ENCODE data around the gene MMP15. TPM values are rescaled to one million over a fixed set of nuclear protein-coding genes. Genes with fewer than 3 reads are reported as not detected.
"Not testable (repeated sequence)": the region's sequence is repeated elsewhere in the genome, so short reads cannot be mapped to it uniquely, and the experiment has no call there.

The MMP15 gene
- total RNA-seq, 5 donors from 2014 or later (not counting 1 experiment from before 2014, with no cell fraction given): 0.30 to 1.3 (median 0.85) TPM

DNA sequence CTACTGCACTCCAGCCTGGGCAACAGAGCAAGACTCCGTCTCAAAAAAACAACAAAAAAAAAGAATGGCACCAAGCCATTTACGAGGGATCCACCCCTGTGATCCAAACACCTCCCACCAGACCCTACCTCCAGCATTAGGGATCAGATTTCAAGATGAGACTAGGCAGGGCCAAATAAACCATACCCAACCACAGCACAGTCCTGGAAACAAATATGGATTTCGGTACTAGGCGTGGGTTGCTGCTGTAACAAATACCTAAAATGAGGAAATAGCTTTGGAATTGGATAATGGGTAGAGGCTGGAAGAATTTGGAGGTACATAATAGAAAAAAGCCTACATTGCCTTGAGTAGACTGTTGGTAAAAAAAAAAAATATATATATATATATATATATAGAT lies 49.1 kb downstream of the MMP15 start:
- Mint-ChIP-seq H3K27ac (no peak overlapping the region), H3K9me3 (peaks cover 0 to 8% (median 6%) of the 10 kb centered on the region in 3 donors), H3K4me1 (no peaks in the 10 kb centered on the region), H3K36me3 (no peaks in the 10 kb centered on the region), H3K4me3 (no peak overlapping the region), H3K27me3 (peaks cover 4 to 5% of the 10 kb centered on the region in 2 donors)
- Histone ChIP-seq H3K4me3 (ENCODE audit: control insufficient read depth in 1 of 2, extremely low read depth in 1 of 2, low read length in 1 of 2) (no peak overlapping the region), H3K27ac (ENCODE audit: low read length) (no peak overlapping the region), H3K27me3 (replicated peaks in 1 of 2; ENCODE audit: control insufficient read depth in 2 of 2, extremely low read depth in 1 of 2, insufficient read depth in 2 of 2, low read length in 1 of 2) (peaks cover 0 to 3% of the 10 kb centered on the region in 2 experiments), H3K36me3 (ENCODE audit: control insufficient read depth in 2 of 2, extremely low read depth in 1 of 2, insufficient read depth in 1 of 2, low read length in 1 of 2) (no peaks in the 10 kb centered on the region), H3K9me3 (no peaks in the 10 kb centered on the region), H3K4me1 (ENCODE audit: control insufficient read depth in 1 of 2, extremely low read depth in 1 of 2, insufficient read depth in 2 of 2, low read length in 2 of 2) (no peaks in the 10 kb centered on the region)
- no peak for DNase-seq
- WGBS (ENCODE audit: insufficient coverage): 92% methylated on average over 2 of the region's 4 CpGs
- ChIA-PET CTCF (no interaction called here), POLR2A (no interaction called here)
- no peak for ATAC-seq (replicated peaks in 1 of 4)

DNA sequence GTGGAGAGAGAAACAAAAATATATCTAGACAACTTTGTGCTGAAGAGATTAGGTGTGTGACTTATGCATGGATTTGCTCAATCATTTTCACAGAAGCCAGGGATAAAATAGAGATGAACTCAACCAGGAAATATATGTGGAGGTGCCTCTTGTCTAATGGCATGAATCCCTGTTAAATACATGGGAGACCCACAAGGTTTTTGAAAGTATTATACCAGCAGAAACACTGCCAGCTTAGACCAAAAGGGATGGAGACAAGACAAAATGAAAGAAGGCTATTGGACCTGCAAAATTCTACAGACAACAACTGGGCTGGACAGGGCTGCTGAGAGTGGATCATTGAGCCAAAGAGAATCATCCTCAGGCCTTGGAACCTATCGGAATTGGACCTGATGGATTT lies 51.0 kb downstream of the MMP15 start:
- no CpG with 5 or more reads among the region's 1 CpG for WGBS (ENCODE audit: insufficient coverage)
- peaks cover 4 to 5% of the 10 kb centered on the region in 2 donors for H3K27me3 Mint-ChIP-seq
- no peak for ATAC-seq (replicated peaks in 1 of 4)
- H3K4me3 Mint-ChIP-seq: no peak overlapping the region
- H3K9me3 Mint-ChIP-seq: peaks cover 0 to 8% (median 6%) of the 10 kb centered on the region in 3 donors
- H3K4me1 Mint-ChIP-seq: no peaks in the 10 kb centered on the region
- peaks cover 0 to 5% of the 10 kb centered on the region in 2 experiments for H3K27me3 ChIP-seq (replicated peaks in 1 of 2; ENCODE audit: control insufficient read depth in 2 of 2, extremely low read depth in 1 of 2, insufficient read depth in 2 of 2, low read length in 1 of 2)
- H3K9me3 ChIP-seq: no peaks in the 10 kb centered on the region
- no peak overlapping the region for H3K27ac ChIP-seq (ENCODE audit: low read length)
- H3K4me3 ChIP-seq (ENCODE audit: control insufficient read depth in 1 of 2, extremely low read depth in 1 of 2, low read length in 1 of 2): no peak overlapping the region
- no peak overlapping the region for H3K27ac Mint-ChIP-seq
- CTCF ChIA-PET: no interaction called here
- H3K36me3 Mint-ChIP-seq: no peaks in the 10 kb centered on the region
- H3K4me1 ChIP-seq (ENCODE audit: control insufficient read depth in 1 of 2, extremely low read depth in 1 of 2, insufficient read depth in 2 of 2, low read length in 2 of 2): no peaks in the 10 kb centered on the region
- no peaks in the 10 kb centered on the region for H3K36me3 ChIP-seq (ENCODE audit: control insufficient read depth in 2 of 2, extremely low read depth in 1 of 2, insufficient read depth in 1 of 2, low read length in 1 of 2)
- no peak for DNase-seq
- POLR2A ChIA-PET: no interaction called here

GRCh38 chr16:58077796-58078195 lies 52.2 kb downstream of the MMP15 start:
- WGBS (ENCODE audit: insufficient coverage): 87% methylated on average over 8 of the region's 8 CpGs
- peaks cover 4 to 5% of the 10 kb centered on the region in 2 donors for H3K27me3 Mint-ChIP-seq
- Histone ChIP-seq H3K9me3 (no peaks in the 10 kb centered on the region), H3K27ac (ENCODE audit: low read length) (no peak overlapping the region), H3K36me3 (ENCODE audit: control insufficient read depth in 2 of 2, extremely low read depth in 1 of 2, insufficient read depth in 1 of 2, low read length in 1 of 2) (no peaks in the 10 kb centered on the region), H3K4me1 (ENCODE audit: control insufficient read depth in 1 of 2, extremely low read depth in 1 of 2, insufficient read depth in 2 of 2, low read length in 2 of 2) (no peaks in the 10 kb centered on the region), H3K27me3 (replicated peaks in 1 of 2; ENCODE audit: control insufficient read depth in 2 of 2, extremely low read depth in 1 of 2, insufficient read depth in 2 of 2, low read length in 1 of 2) (peaks cover 0 to 5% of the 10 kb centered on the region in 2 experiments), H3K4me3 (ENCODE audit: control insufficient read depth in 1 of 2, extremely low read depth in 1 of 2, low read length in 1 of 2) (no peak overlapping the region)
- ATAC-seq (replicated peaks in 1 of 4): no peak
- no peaks in the 10 kb centered on the region for H3K4me1 Mint-ChIP-seq
- ChIA-PET CTCF (no interaction called here), POLR2A (no interaction called here)
- no peak for DNase-seq
- H3K27ac Mint-ChIP-seq: no peak overlapping the region
- no peaks in the 10 kb centered on the region for H3K36me3 Mint-ChIP-seq
- peaks cover 0 to 6% (median 4%) of the 10 kb centered on the region in 3 donors for H3K9me3 Mint-ChIP-seq
- no peak overlapping the region for H3K4me3 Mint-ChIP-seq

GRCh38 chr16:58080657-58081056 lies 55.1 kb downstream of the MMP15 start:
- DNase-seq; H3K9me3 ChIP-seq; H3K4me3 Mint-ChIP-seq; H3K4me1 Mint-ChIP-seq; H3K36me3 Mint-ChIP-seq; H3K27me3 Mint-ChIP-seq; CTCF ChIA-PET; H3K27ac Mint-ChIP-seq; H3K4me3 ChIP-seq (ENCODE audit: control insufficient read depth in 1 of 2, extremely low read depth in 1 of 2, low read length in 1 of 2); H3K36me3 ChIP-seq (ENCODE audit: control insufficient read depth in 2 of 2, extremely low read depth in 1 of 2, insufficient read depth in 1 of 2, low read length in 1 of 2); H3K4me1 ChIP-seq (ENCODE audit: control insufficient read depth in 1 of 2, extremely low read depth in 1 of 2, insufficient read depth in 2 of 2, low read length in 2 of 2); H3K9me3 Mint-ChIP-seq; POLR2A ChIA-PET; ATAC-seq (replicated peaks in 1 of 4); H3K27ac ChIP-seq (ENCODE audit: low read length): not testable (repeated sequence)
- peaks cover 0 to 11% of the 10 kb centered on the region in 2 experiments for H3K27me3 ChIP-seq (replicated peaks in 1 of 2; ENCODE audit: control insufficient read depth in 2 of 2, extremely low read depth in 1 of 2, insufficient read depth in 2 of 2, low read length in 1 of 2)
- WGBS (ENCODE audit: insufficient coverage): no CpG with 5 or more reads among the region's 5 CpGs

- DNase-seq: no peak
- Histone ChIP-seq H3K4me3 (ENCODE audit: control insufficient read depth in 1 of 2, extremely low read depth in 1 of 2, low read length in 1 of 2) (no peak overlapping the region), H3K27me3 (replicated peaks in 1 of 2; ENCODE audit: control insufficient read depth in 2 of 2, extremely low read depth in 1 of 2, insufficient read depth in 2 of 2, low read length in 1 of 2) (peaks cover 0 to 8% of the 10 kb centered on the region in 2 experiments), H3K9me3 (no peaks in the 10 kb centered on the region), H3K27ac (ENCODE audit: low read length) (no peak overlapping the region), H3K36me3 (ENCODE audit: control insufficient read depth in 2 of 2, extremely low read depth in 1 of 2, insufficient read depth in 1 of 2, low read length in 1 of 2) (no peaks in the 10 kb centered on the region), H3K4me1 (ENCODE audit: control insufficient read depth in 1 of 2, extremely low read depth in 1 of 2, insufficient read depth in 2 of 2, low read length in 2 of 2) (no peaks in the 10 kb centered on the region)
- CTCF ChIA-PET: interaction anchor here (0.5 to 0.6 kb wide), 2 partner anchors 168 to 1145 kb away, joined by 4 to 5 read pairs; no protein-coding TSS in a partner anchor
- no peak overlapping the region for H3K4me3 Mint-ChIP-seq
- peaks cover 4% of the 10 kb centered on the region in 2 donors for H3K27me3 Mint-ChIP-seq
- ATAC-seq (replicated peaks in 1 of 4): no peak
- no peaks in the 10 kb centered on the region for H3K9me3 Mint-ChIP-seq
- no peaks in the 10 kb centered on the region for H3K36me3 Mint-ChIP-seq
- no peaks in the 10 kb centered on the region for H3K4me1 Mint-ChIP-seq
- H3K27ac Mint-ChIP-seq: no peak overlapping the region
- POLR2A ChIA-PET: no interaction called here
Measured at GRCh38 chr16:58082381-58082780, 56.8 kb downstream of the MMP15 start.

DNA sequence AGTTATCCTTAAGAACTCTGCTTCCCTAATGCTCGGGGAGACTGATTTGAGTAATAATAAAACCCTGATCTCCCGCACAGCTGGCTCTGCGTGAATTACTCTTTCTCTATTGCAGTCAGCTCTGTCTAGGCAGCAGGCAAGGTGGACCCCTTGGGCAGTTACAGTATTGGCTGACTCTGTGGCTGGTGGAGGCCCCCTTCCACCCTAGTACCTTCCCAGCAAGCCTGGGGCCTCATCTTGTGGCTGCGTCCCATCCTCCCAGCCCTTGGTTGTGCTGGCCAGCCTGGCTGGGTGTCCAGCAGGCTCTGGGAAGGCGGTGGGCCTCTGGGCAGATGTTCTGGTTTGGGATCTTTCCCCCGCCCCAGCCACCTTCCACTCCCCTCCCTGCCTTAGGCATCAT lies 59.1 kb downstream of the MMP15 start:
- ATAC-seq (replicated peaks in 1 of 4): no peak
- Mint-ChIP-seq H3K27me3 (no peaks in the 10 kb centered on the region), H3K4me3 (no peak overlapping the region)

GRCh38 chr16:58085171-58085570 lies 59.6 kb downstream of the MMP15 start:
- H3K4me1 Mint-ChIP-seq: peaks cover 0 to 4% (median 2%) of the 10 kb centered on the region in 3 donors
- Histone ChIP-seq H3K9me3 (no peaks in the 10 kb centered on the region), H3K27me3 (replicated peaks in 1 of 2; ENCODE audit: control insufficient read depth in 2 of 2, extremely low read depth in 1 of 2, insufficient read depth in 2 of 2, low read length in 1 of 2) (peaks cover 0 to 8% of the 10 kb centered on the region in 2 experiments), H3K4me1 (ENCODE audit: control insufficient read depth in 1 of 2, extremely low read depth in 1 of 2, insufficient read depth in 2 of 2, low read length in 2 of 2) (no peaks in the 10 kb centered on the region), H3K36me3 (ENCODE audit: control insufficient read depth in 2 of 2, extremely low read depth in 1 of 2, insufficient read depth in 1 of 2, low read length in 1 of 2) (no peaks in the 10 kb centered on the region), H3K4me3 (ENCODE audit: control insufficient read depth in 1 of 2, extremely low read depth in 1 of 2, low read length in 1 of 2) (no peak overlapping the region), H3K27ac (ENCODE audit: low read length) (no peak overlapping the region)
- no peaks in the 10 kb centered on the region for H3K9me3 Mint-ChIP-seq
- WGBS (ENCODE audit: insufficient coverage): 92% methylated on average over 4 of the region's 11 CpGs
- no peak overlapping the region for H3K27ac Mint-ChIP-seq
- no peak overlapping the region for H3K4me3 Mint-ChIP-seq
- no peaks in the 10 kb centered on the region for H3K36me3 Mint-ChIP-seq
- POLR2A ChIA-PET: no interaction called here
- CTCF ChIA-PET: no interaction called here
- no peaks in the 10 kb centered on the region for H3K27me3 Mint-ChIP-seq
- ATAC-seq (replicated peaks in 1 of 4): no peak
- no peak for DNase-seq

More for the DNA sequence above, 59.1 kb downstream of the MMP15 start:
- Histone ChIP-seq H3K27me3 (replicated peaks in 1 of 2; ENCODE audit: control insufficient read depth in 2 of 2, extremely low read depth in 1 of 2, insufficient read depth in 2 of 2, low read length in 1 of 2) (peaks cover 0 to 8% of the 10 kb centered on the region in 2 experiments), H3K36me3 (ENCODE audit: control insufficient read depth in 2 of 2, extremely low read depth in 1 of 2, insufficient read depth in 1 of 2, low read length in 1 of 2) (no peaks in the 10 kb centered on the region), H3K4me1 (ENCODE audit: control insufficient read depth in 1 of 2, extremely low read depth in 1 of 2, insufficient read depth in 2 of 2, low read length in 2 of 2) (no peaks in the 10 kb centered on the region), H3K27ac (ENCODE audit: low read length) (no peak overlapping the region), H3K9me3 (no peaks in the 10 kb centered on the region), H3K4me3 (ENCODE audit: control insufficient read depth in 1 of 2, extremely low read depth in 1 of 2, low read length in 1 of 2) (no peak overlapping the region)
- no peaks in the 10 kb centered on the region for H3K36me3 Mint-ChIP-seq
- ChIA-PET POLR2A (no interaction called here), CTCF (no interaction called here)
- no peaks in the 10 kb centered on the region for H3K9me3 Mint-ChIP-seq
- H3K27ac Mint-ChIP-seq: no peak overlapping the region
- 100% methylated on average over 1 of the region's 6 CpGs for WGBS (ENCODE audit: insufficient coverage)
- DNase-seq: no peak
- H3K4me1 Mint-ChIP-seq: no peaks in the 10 kb centered on the region

All from T-cell (primary cell).